ENCODE results near the gene SPTBN5. TPM values are rescaled to one million over a fixed set of nuclear protein-coding genes. Genes with fewer than 3 reads are reported as not detected.

The SPTBN5 gene
- total RNA-seq, 1 experiment from 2014 or later = 0.96 TPM

- RAD21 ChIA-PET (ENCODE audit: low non-redundant PET in 1 of 2, low total read pairs in 2 of 2, uncharacterized antibody in 2 of 2, unreplicated experiment in 2 of 2) = interaction anchor here in 1 of 2 experiments (1.5 kb wide), 1 partner anchor 32 kb away, joined by 12 read pairs; the partner anchor contains the start of gene MAPKBP1
- POLR2A ChIA-PET = no interaction called here
- 0 out of 4 replicates have a peak, but pooled peaks cover 0 to 8% of the 10 kb centered on the region in 2 experiments for H3K36me3 ChIP-seq (ENCODE audit: control insufficient read depth in 1 of 2, insufficient read depth in 2 of 2, low read length in 2 of 2)
- TF ChIP-seq, protein P1, sequence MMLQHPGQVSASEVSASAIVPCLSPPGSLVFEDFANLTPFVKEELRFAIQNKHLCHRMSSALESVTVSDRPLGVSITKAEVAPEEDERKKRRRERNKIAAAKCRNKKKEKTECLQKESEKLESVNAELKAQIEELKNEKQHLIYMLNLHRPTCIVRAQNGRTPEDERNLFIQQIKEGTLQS (IDR thresholded peaks at IDR 0.05) = no peak
- no peak for TF ChIP-seq ZNF274 (IDR thresholded peaks at IDR 0.05; ENCODE audit: low read depth, low read length)
- no peak for TF ChIP-seq POLR2A (IDR thresholded peaks at IDR 0.05; ENCODE audit: borderline replicate concordance, extremely low read depth, insufficient read depth, insufficient read length)
- no peak overlapping the region for H3K4me3 ChIP-seq (replicated peaks in 1 of 2; ENCODE audit: low read depth in 1 of 2, low read length in 2 of 2)
- DNase-seq (ENCODE audit: low read depth, low spot score) (no peak), ATAC-seq (no peak)
- H3K27ac ChIP-seq (ENCODE audit: low read depth, low read length) = no peak overlapping the region
- no peak overlapping the region for H2AFZ ChIP-seq (ENCODE audit: low read depth, low read length, poor library complexity, severe bottlenecking)
- H3K4me1 ChIP-seq (ENCODE audit: control insufficient read depth in 1 of 2, insufficient read depth in 2 of 2, low read length in 2 of 2) = peaks cover 12 to 21% of the 10 kb centered on the region in 2 experiments; a peak in 3 of 4 replicates
- CTCF ChIA-PET = interaction anchor here (1.4 to 2.1 kb wide), 3 partner anchors 32 to 340 kb away, joined by 6 to 39 read pairs (median 7); partner anchors contain the start of gene MAPKBP1
- H4K20me1 ChIP-seq (ENCODE audit: insufficient read depth) = no peaks in the 10 kb centered on the region
- H3K9me3 ChIP-seq (ENCODE audit: control insufficient read depth in 1 of 2, insufficient read depth in 1 of 2, low read depth in 1 of 2, low read length in 2 of 2) = no peaks in the 10 kb centered on the region
- no peak overlapping the region for H3K4me2 ChIP-seq (ENCODE audit: low read length)
- H3K79me2 ChIP-seq (ENCODE audit: insufficient read depth, low read length) = no peaks in the 10 kb centered on the region
- H3K27me3 ChIP-seq (ENCODE audit: insufficient read depth, low read length) = no peaks in the 10 kb centered on the region
- BruUV-seq (replicated peaks) = no TSS peak
- H3K9ac ChIP-seq (ENCODE audit: low read length) = no peak overlapping the region
- H3K9me2 ChIP-seq (ENCODE audit: insufficient read depth) = no peaks in the 10 kb centered on the region
- intact Hi-C loops (cut with micrococcal nuclease) = no loop called here
Observed at GRCh38 chr15:41805711-41806110, 88.1 kb downstream of the SPTBN5 start.

- intact Hi-C loops (cut with micrococcal nuclease) = no loop called here
- H3K4me1 ChIP-seq (ENCODE audit: control insufficient read depth in 1 of 2, insufficient read depth in 2 of 2, low read length in 2 of 2) = peaks cover 12 to 21% of the 10 kb centered on the region in 2 experiments; a peak in 3 of 4 replicates
- CTCF ChIA-PET = interaction anchor here (1.4 to 3.8 kb wide), 2 partner anchors 32 to 339 kb away, joined by 6 to 20 read pairs; partner anchors contain the start of gene MAPKBP1
- TF ChIP-seq FOSL1 (IDR thresholded peaks at IDR 0.05; ENCODE audit: low read depth) (no peak), ZNF274 (IDR thresholded peaks at IDR 0.05; ENCODE audit: low read depth, low read length) (no peak), EGR1 (IDR thresholded peaks at IDR 0.05; ENCODE audit: low read depth) (no peak), SIN3A (IDR thresholded peaks at IDR 0.05; ENCODE audit: low read depth) (no peak), ELF1 (IDR thresholded peaks at IDR 0.05; ENCODE audit: borderline replicate concordance, low read depth) (no peak), CBX3 (IDR thresholded peaks at IDR 0.05; ENCODE audit: low read depth) (no peak), EZH2phosphoT487 (IDR thresholded peaks at IDR 0.05; ENCODE audit: borderline replicate concordance) (no peak), JUND (IDR thresholded peaks at IDR 0.05) (no peak), CEBPB (IDR thresholded peaks at IDR 0.05; ENCODE audit: low read depth) (no peak)
- TF ChIP-seq, protein P2, sequence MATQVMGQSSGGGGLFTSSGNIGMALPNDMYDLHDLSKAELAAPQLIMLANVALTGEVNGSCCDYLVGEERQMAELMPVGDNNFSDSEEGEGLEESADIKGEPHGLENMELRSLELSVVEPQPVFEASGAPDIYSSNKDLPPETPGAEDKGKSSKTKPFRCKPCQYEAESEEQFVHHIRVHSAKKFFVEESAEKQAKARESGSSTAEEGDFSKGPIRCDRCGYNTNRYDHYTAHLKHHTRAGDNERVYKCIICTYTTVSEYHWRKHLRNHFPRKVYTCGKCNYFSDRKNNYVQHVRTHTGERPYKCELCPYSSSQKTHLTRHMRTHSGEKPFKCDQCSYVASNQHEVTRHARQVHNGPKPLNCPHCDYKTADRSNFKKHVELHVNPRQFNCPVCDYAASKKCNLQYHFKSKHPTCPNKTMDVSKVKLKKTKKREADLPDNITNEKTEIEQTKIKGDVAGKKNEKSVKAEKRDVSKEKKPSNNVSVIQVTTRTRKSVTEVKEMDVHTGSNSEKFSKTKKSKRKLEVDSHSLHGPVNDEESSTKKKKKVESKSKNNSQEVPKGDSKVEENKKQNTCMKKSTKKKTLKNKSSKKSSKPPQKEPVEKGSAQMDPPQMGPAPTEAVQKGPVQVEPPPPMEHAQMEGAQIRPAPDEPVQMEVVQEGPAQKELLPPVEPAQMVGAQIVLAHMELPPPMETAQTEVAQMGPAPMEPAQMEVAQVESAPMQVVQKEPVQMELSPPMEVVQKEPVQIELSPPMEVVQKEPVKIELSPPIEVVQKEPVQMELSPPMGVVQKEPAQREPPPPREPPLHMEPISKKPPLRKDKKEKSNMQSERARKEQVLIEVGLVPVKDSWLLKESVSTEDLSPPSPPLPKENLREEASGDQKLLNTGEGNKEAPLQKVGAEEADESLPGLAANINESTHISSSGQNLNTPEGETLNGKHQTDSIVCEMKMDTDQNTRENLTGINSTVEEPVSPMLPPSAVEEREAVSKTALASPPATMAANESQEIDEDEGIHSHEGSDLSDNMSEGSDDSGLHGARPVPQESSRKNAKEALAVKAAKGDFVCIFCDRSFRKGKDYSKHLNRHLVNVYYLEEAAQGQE (IDR thresholded peaks at IDR 0.05; ENCODE audit: low read depth) = no peak
- TF ChIP-seq, protein P1 (IDR thresholded peaks at IDR 0.05) = no peak
- TF ChIP-seq, protein P3, sequence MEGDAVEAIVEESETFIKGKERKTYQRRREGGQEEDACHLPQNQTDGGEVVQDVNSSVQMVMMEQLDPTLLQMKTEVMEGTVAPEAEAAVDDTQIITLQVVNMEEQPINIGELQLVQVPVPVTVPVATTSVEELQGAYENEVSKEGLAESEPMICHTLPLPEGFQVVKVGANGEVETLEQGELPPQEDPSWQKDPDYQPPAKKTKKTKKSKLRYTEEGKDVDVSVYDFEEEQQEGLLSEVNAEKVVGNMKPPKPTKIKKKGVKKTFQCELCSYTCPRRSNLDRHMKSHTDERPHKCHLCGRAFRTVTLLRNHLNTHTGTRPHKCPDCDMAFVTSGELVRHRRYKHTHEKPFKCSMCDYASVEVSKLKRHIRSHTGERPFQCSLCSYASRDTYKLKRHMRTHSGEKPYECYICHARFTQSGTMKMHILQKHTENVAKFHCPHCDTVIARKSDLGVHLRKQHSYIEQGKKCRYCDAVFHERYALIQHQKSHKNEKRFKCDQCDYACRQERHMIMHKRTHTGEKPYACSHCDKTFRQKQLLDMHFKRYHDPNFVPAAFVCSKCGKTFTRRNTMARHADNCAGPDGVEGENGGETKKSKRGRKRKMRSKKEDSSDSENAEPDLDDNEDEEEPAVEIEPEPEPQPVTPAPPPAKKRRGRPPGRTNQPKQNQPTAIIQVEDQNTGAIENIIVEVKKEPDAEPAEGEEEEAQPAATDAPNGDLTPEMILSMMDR (IDR thresholded peaks at IDR 0.05 in 2 of 3, conservative IDR thresholded peaks at IDR 0.05 in 1 of 3; ENCODE audit: borderline replicate concordance in 1 of 3, insufficient read depth in 1 of 3, low read depth in 2 of 3, low read length in 2 of 3) = no peak
Observed at GRCh38 chr15:41804916-41805666, 88.8 kb downstream of the SPTBN5 start.

More at GRCh38 chr15:41804916-41805666, 88.8 kb downstream of the SPTBN5 start:
- ATAC-seq = no peak
- H3K4me3 ChIP-seq (replicated peaks in 1 of 2; ENCODE audit: low read depth in 1 of 2, low read length in 2 of 2) = no peak overlapping the region
- no peak overlapping the region for H3K27ac ChIP-seq (ENCODE audit: low read depth, low read length)
- H3K9me2 ChIP-seq (ENCODE audit: insufficient read depth) = no peaks in the 10 kb centered on the region
- H3K27me3 ChIP-seq (ENCODE audit: insufficient read depth, low read length) = no peaks in the 10 kb centered on the region
- POLR2A ChIA-PET = interaction anchor here (1.1 kb wide), 1 partner anchor 9 kb away, joined by 3 read pairs; no protein-coding TSS in a partner anchor
- no peak for DNase-seq (ENCODE audit: low read depth, low spot score)
- RAD21 ChIA-PET (ENCODE audit: low non-redundant PET in 1 of 2, low total read pairs in 2 of 2, uncharacterized antibody in 2 of 2, unreplicated experiment in 2 of 2) = no interaction called here
- no peaks in the 10 kb centered on the region for H4K20me1 ChIP-seq (ENCODE audit: insufficient read depth)
- H3K9ac ChIP-seq (ENCODE audit: low read length) = no peak overlapping the region
- no peaks in the 10 kb centered on the region for H3K79me2 ChIP-seq (ENCODE audit: insufficient read depth, low read length)
- no peak overlapping the region for H3K4me2 ChIP-seq (ENCODE audit: low read length)
- H3K36me3 ChIP-seq (ENCODE audit: control insufficient read depth in 1 of 2, insufficient read depth in 2 of 2, low read length in 2 of 2) = 0 out of 4 replicates have a peak, but pooled peaks cover 0 to 8% of the 10 kb centered on the region in 2 experiments
- BruUV-seq (replicated peaks) = no TSS peak
- H3K9me3 ChIP-seq (ENCODE audit: control insufficient read depth in 1 of 2, insufficient read depth in 1 of 2, low read depth in 1 of 2, low read length in 2 of 2) = no peaks in the 10 kb centered on the region
- H2AFZ ChIP-seq (ENCODE audit: low read depth, low read length, poor library complexity, severe bottlenecking) = no peak overlapping the region

All from HCT116 (cell line).